ENCODE measurements around the gene CFAP70. TPM values are rescaled to one million over a fixed set of nuclear protein-coding genes. Genes with fewer than 3 reads are reported as not detected.
"Not testable (repeated sequence)": the region's sequence is repeated elsewhere in the genome, so short reads cannot be mapped to it uniquely, and the experiment has no call there.

The CFAP70 gene
- polyA plus RNA-seq (ENCODE audit: insufficient read length): 2.3 TPM

DNA sequence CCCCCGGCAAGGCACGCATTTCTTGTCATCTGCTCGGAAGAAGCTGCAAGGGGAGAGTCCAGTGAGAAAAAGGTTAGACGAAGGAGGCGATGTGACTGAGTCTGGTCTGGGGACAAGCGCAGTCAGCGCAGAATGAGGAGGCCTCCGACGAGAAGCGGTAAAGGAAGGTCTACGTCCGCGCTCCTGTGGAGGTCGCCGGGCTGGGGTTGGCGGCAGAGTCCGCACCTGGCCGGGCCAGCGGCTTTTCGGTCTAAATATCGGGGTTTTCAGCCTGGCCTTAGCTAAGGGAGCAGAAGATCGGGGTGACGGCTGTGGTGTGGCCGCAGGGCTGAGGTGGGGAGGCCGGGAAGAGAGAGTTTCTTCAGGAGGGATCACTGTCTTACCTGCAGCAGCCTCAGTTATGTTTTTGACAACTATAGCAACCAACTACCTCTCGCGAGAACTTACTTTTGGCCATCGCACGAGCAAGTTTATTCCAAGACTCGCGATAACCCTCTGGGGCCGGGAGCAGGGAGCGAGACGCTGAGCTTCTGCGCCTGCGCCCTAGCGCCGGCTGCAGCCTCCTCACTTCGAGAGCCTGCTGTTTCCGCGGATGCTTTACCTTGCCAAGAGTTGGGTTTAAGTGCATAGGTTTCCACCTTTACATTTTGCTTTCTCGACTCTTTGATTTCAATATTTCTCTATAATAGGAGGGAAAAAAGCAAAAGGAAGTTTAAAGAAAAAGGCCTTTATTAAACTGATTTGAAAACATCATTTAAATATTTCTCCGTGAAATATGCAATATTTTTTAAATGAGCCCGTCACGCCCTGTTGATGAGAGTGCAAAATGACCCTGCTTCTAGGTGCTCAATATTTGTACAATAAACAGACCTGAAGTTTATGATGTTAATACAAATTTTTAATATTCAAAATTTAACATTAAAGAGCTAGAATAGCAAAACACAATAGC lies at the start of gene CFAP70:
TSS of gene CFAP70 (minus strand) at position 534 of the 949 bp plus-strand sequence. CDS start 4,068 bp downstream, outside the sequence.
- DNase-seq (ENCODE audit: low read depth): peak; percentile 98

DNA sequence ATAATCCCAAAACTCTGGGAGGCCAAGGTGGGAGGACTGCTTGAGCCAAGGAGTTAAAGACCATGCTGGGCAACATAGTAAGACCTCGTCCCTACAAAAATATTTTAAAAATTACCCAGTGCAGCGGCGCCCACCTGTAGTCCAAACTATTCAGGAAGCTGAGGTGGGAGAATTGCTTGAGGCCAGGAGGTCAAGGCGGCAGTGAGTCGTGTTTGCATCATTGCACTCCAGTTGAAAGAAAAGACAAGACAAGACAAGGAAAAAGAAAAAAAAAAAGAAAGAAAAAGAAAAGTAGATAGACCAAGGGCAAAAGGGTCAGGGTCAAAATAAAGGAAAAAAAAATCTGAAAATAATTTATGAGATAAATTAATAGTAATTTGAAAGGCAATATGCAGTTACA lies 49.4 kb upstream of the CFAP70 start:
- DNase-seq (ENCODE audit: low read depth): no peak

DNA sequence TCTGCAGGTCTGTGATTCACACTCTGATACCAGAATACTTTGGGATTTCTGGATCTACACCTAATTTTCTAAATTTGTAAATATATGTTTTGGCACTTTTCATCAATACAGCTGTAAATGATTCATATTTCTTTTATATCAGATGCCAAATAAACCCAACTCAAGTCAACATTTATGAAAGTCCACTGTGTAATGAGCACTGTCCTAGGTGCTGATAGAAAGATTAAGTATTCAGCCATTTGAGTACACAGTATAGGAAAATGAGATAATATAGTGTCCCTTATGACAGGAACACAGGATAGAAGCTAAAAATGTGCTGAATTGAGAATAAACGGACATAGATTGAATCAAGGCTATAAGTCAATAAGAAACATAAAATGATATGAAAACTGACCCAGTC lies 48.8 kb upstream of the CFAP70 start:
- no peak for DNase-seq (ENCODE audit: low read depth)

DNA sequence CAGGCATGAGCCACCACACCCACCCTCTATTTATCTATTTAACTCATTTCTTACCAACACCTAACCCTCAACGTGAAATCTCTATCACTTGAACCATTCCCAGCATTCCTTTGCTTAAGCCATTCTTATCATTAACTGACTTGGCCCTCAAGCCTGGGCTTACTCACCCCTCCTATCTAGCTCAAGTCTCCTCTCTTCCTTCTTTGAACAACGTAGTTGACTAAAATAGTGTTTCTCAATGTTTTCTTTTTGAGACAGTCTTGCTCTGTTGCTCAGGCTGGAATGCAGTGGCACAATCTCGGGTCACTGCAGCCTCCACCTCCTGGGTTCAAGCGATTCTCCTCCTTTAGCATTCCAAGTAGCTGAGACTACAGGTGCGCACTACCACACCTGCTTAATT lies 48.2 kb upstream of the CFAP70 start:
- no peak for DNase-seq (ENCODE audit: low read depth)

DNA sequence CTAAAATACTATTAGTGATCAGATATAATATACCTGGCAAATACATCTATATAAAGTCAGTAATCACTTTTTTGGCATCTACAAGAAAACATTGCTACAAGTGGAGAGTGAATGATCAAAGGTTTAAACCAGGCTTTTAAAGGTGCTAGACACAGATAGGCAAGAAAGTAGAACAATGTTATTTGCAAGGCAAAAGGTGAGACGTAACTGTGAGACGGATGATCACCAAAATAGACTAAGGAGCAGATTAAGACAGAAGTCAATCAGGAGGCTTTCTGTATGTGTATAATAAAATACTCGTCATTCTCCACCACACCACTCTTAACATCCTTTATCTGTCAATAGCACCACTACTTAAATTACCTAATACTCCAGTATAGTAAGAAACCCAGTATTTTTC lies 46.9 kb upstream of the CFAP70 start:
- no peak for DNase-seq (ENCODE audit: low read depth)

DNA sequence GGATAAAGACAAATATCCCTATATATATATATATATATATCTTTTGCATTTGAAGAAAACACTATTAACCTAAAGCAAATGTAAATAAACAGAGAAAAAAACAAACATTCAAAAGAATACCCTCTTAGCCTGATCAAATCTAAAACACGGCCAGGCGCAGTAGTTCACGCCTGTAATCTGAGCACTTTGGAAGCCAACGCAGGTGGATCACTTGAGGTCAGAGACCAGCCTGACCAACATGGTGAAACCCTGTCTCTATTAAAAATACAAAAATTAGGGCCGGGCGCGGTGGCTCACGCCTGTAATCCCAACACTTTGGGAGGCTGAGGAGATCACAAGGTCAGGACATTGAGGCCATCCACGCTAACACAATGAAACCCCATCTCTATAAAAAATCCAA lies 46.0 kb upstream of the CFAP70 start:
- no peak for DNase-seq (ENCODE audit: low read depth)

DNA sequence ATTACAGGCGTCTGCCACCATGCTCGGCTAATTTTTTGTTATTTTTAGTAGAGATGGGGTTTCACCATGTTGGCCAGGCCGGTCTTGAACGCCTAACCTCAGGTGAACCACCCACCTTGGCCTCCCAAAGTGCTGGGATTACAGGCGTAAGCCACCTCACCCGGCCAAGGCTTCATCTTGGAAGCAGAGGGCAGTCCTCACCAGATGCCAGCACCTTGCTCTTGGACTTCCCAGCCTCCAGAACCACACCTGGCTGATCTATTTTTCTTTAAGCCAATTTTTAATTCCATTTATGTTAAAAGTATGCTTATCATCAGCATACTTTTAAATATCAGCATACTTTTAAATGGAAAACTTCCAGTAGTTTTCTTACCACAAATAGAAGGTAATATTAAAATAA lies 43.0 kb upstream of the CFAP70 start:
- DNase-seq (ENCODE audit: low read depth): no peak

DNA sequence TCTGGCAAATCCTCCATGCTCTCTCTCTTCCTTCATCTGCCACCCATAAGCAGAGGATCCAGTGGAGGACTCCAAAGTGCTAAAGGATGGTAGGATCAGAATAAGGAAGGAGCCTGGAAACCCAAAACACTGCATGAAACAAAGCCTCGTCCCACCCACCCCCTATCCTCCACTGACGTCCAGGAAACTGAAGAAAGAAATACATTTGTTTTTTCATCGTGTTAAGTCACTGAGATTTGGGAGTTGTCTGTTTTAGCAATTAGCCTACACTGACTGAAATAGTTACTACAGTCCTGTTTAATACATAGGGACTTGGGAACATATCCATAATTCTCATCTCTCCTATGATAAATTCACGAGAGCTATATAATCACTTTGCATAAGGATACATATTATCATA lies 40.4 kb upstream of the CFAP70 start:
- DNase-seq (ENCODE audit: low read depth): no peak

DNA sequence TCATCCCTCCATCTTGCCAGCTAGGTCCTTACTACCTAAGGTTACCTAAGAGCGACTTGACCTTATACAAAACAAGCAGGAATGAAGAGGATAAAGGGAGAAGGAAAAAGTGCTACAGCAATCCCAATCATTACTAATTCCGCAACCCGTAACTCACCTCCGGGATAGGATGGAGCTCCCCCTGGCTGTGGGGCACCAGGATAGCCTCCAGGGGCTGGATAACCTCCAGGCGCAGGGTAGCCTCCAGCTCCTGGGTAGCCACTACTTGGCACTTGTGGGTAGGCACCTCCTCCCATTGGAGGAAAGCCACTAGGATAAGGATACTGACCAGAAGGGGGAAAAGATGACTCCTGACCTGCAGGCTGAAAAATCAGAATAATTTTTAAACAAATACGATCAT lies 39.4 kb upstream of the CFAP70 start:
- DNase-seq (ENCODE audit: low read depth): no peak

DNA sequence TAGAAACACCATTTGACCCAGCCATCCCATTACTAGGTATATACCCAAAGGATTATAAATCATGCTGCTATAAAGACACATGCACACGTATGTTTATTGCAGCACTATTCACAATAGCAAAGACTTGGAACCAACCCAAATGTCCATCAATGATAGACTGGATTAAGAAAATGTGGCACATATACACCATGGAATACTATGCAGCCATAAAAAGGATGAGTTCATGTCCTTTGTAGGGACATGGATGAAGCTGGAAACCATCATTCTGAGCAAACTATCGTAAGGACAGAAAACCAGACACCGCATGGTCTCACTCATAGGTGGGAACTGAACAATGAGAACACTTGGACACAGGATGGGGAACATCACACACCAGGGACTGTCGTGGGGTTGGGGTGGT lies 35.7 kb upstream of the CFAP70 start:
- DNase-seq (ENCODE audit: low read depth): not testable (repeated sequence)

DNA sequence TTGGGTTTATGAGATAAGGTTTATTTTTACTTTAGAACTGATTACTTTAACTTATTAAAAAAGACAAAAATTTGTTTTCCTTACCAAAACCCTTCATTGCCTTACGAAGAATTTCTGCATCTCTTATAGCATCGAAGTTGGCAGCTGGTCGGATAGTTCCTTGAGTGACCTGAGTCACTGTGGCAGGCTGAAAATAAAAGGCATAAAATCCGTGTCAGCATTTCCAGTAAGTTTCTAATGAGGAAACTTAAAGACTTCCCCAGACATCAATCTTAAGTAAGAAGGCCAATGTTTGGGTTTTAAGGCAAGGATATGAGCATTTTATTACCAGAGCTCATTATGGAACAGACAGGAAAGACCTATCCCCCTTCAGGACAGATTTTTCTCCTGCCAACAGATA lies 29.6 kb upstream of the CFAP70 start:
- DNase-seq (ENCODE audit: low read depth): no peak

DNA sequence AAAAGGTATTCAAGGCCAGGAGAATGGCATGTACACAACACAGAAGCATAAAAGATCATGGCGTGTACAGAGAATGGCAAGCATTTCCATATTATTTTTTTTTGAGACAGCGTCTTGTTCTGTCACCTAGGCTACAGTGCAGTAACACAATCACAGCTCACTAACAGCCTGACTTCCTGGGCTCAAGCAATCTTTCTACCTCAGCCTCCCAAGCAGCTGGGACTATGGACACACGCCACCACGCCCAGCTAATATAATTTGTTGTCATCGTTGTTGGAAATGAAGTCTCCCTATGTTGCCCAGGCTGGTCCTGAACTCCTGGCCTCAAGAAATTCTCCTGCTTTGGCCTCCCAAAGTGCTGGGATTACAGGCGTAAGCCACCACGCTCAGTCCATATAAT lies 27.9 kb upstream of the CFAP70 start:
- no peak for DNase-seq (ENCODE audit: low read depth)

DNA sequence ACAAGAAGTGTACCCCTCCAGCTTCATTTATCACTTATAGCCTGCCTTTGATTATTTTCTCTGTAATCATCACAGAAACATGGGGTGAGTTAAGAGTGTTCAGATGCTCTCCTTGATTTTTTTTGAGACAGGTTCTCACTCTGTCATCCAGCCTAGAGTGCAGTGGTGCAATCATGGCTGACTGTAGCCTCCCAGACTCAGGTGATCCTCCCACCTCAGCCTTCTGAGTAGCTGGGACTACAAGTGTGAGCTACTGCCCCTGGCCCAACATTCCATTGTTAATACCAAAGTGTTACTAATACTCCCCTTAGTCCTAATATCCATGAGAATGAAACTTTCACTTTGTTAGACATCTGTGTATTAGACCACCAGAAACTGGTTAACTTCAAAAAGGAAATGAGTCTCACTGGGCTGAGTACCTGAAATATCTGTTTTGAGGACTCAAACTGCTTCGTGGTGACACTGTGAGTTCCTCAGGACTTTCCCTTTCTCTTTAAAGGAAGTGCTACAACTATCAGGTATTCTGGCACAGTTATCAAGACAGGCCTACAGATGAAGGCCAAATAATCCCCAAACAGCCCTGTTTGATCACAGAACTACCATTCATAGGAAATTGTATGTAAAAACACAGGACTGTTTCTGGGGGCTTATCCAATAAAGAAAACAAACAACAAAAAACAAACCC lies 20.5 kb upstream of the CFAP70 start:
- no peak for DNase-seq (ENCODE audit: low read depth)

DNA sequence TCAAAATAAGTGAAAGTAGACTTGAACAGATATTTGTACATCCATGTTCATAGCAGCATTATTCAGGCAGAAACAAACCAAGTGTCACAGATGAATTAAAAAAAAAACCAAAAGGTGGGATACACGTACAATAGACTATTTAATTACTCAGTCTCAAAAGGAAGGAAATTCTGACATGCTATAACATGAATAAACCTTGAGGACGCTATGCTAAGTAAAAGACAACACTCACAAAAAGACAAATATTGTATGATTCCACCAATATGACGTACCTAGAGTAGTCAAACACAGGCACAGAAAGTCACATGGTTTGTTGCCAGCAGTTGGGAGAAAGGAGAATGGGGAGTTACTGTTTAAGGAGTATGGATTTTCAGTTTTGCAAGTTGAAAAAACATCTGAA lies 18.0 kb upstream of the CFAP70 start:
- DNase-seq (ENCODE audit: low read depth): no peak

DNA sequence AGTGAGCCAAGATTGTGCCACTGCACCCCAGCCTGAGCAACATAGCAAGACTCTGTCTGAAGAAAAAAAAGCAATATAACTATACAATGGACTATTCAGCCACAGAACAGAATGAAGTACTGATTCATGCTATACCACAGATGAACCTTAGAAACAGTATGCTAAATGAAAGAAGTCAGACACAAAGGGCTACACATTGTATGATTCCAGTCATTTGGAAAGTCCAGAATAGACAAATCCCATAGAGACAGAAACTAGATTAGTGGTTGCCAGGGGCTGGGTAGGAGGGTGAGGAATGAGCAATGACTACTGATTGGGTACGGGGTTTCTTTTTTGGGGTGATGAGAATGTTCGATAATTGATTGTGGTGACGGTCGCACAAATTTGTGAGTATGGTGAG lies 9.6 kb upstream of the CFAP70 start:
- no peak for DNase-seq (ENCODE audit: low read depth)

DNA sequence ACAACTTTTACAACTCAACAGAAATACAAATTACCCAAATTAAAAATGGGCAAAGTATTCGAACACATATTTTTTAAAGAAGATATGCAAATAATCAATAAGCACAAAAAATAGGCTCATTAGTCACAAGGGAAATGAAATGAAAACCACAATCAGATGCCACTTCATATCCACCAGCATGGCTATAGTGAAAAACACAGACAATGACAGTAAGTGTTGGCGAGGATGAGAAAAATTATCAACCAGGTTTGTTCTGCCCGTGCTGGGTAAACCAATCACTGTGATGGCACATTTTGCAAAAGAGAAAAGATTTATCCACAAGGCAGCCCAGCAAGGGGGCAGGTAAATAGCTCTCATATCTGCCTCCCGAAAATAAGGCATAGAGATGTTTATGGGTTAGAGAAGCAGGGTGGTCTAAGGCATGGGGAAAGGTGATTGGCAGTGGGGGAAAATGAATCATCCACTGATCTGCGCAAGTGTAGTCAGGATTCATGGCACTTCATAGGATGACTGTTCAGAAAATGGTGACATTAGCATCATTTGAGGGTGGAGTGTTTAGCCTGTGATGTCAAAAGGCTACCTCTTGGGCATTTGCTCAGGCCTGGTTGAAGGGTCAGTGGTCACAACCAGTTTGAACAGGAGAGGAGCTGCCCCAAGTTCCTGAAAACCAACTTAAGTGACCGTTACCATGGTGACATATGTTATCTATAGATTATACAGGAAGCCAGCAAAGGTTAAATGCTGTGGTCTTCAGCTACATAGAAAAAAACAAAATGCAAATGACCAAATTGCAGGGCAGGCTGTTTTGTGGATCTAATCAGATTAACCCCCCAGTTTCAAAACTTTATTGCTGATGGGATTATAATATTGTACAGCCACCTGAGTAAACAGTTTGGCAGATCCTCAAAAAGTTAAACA lies 8.0 kb upstream of the CFAP70 start:
- no peak for DNase-seq (ENCODE audit: low read depth)

DNA sequence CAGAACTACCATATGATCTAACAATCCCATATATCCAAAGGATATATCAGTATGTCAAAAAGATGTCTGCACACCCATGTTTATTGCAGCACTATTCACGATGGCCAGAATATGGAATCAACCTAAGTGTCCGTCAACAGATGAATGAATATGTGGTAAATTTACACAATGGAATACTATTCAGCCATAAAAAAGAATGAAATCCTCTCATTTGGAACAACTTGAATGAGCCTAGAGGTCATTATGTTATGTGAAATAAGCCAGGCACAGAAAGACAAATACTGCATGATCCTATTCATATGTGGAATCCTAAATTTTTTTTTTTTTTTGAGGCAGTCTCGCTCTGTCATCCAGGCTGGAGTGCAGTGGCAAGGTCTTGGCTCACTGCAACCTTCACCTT lies 6.3 kb upstream of the CFAP70 start:
- DNase-seq (ENCODE audit: low read depth): no peak

DNA sequence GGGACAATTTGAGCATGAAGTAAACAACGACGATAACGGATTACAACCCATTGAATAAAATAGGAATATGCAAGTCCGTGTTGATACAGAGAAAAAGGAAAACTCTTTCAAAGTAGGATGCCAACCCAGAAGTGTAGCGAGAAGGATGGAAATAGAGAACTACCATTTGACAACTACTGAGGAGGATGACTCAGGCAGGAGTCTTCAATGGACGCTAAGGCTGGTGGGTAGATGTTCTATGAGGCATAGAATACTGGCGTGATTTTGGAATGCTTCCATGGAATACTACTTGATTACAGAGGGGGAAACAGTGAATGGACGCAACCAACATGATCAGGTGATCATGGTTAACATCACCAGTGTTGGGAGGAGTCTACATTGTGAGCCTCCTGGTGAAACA lies 828 bp upstream of the CFAP70 start:
- no peak for DNase-seq (ENCODE audit: low read depth)

DNA sequence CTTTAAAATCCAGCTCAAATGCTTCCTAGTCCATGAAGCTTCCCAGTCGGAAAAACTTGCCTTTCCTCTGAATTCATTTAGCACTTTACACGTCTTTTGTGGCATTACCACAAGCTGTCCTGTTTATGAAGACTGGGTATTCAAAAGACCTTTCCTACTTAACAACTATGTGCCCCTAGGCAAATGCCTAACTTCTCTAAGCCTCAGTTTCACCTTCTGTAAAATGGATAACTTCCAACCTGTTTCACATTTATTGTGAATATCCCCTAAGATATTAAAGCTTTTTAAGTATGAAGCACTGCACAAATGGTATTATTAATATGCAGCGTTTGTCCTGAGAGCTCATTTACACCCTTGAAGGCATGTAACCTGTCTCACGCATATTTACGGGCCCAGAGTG lies 843 bp downstream of the CFAP70 start:
- DNase-seq (ENCODE audit: low read depth): no peak

DNA sequence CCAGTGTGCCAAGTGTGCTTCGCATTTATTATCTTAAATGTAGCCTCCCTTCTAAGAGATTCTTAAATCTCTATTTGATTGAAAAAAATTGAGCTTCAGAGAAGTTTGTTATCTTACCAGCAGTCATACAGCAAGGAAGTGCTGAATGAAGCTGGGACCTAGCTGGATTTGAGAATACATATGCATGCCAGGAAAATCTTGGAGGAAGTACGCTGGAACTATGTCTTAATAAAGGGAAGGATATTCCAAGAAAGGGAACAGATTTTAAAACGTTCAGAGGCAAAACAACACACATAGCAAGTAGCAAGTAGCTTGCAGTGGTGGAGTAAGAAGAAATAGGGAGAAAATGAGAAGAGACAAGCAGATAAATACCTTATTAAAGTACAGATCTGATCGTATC lies 1.5 kb downstream of the CFAP70 start:
- peak; percentile 32 for DNase-seq (ENCODE audit: low read depth)

DNA sequence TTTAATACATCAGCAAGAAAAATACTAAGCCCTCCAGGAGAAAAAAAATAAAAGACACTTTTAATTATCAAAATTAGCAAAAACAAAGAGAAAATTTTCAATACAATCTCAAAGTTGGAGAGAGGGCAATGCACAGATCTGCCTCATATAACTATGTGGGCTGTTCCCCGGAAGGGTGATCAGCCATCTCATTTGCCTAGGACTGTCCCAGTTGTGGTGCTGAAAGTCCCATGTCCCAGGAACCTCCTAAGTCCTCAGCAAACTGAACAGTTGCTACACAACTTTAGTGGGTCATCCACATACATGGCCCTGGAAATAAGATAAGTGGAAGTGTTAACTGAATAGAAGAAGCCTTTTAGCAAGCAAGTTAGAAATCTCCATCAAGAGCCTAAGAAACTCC lies 14.4 kb downstream of the CFAP70 start:
- DNase-seq (ENCODE audit: low read depth): no peak

DNA sequence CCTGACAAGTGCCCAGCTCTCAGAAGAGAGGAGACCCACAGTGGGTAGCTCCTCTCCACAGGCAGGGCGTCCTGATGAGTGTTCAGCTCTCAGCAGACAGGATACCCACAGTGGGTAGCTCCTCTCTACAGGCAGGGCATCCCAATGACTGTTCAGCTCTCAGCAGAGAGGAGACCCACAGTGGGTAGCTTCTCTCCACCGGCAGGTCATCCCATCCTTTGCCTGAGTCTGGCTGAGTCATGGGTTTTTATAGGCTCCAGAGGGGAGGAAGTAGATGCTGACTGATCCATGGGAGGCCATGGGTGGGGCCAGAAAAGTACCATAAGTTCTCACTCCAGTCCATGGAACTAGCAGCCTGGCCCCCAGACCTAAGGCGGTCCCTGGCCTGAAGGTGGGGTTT lies 18.5 kb downstream of the CFAP70 start:
- no peak for DNase-seq (ENCODE audit: low read depth)
